HG03064 (cell line): ENCODE measurements around the gene SHISA7.
"Not testable (repeated sequence)": the region's sequence is repeated elsewhere in the genome, so short reads cannot be mapped to it uniquely, and the experiment has no call there.

Experiments used
- ATAC-seq: cut with Tn5 transposase; IDR thresholded peaks from one replicate; pipeline ENCODE4 v1.9.1; 2021; ENCODE audit warnings: low read depth; ENCODE audit not compliant: unreplicated experiment

Gene SHISA7

GRCh38 chr19:55421281-55421680 lies 21.8 kb downstream of the SHISA7 start:
- ATAC-seq, result not testable (repeated sequence)

GRCh38 chr19:55419624-55420236 lies 23.4 kb downstream of the SHISA7 start:
- ATAC-seq, result no peak

- ATAC-seq, result no peak
These were observed 24.0 kb downstream of the SHISA7 start for GRCh38 chr19:55419103-55419502.

- no peak for ATAC-seq
These were observed 24.9 kb downstream of the SHISA7 start for GRCh38 chr19:55418185-55418584.

GRCh38 chr19:55410168-55410567 lies 32.9 kb downstream of the SHISA7 start:
- no peak for ATAC-seq

DNA sequence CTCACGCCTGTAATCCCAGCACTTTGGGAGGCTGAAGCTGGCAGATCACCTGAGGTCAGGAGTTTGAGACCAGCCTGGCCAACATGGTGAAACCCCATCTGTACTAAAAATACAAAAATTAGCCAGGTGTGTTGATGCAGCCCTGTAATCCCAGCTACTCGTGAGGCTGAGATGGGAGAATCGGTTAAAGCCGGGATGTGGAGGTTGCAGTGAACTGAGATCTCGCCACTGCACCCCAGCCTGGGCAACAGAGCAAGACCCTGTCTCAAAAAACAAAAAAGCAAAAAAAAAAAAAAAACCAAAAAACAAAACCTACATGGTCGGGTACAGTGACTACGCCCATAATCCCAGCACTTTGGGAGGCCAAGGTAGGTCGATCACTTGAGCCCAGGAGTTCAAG lies 33.9 kb downstream of the SHISA7 start:
- ATAC-seq, result not testable (repeated sequence)

DNA sequence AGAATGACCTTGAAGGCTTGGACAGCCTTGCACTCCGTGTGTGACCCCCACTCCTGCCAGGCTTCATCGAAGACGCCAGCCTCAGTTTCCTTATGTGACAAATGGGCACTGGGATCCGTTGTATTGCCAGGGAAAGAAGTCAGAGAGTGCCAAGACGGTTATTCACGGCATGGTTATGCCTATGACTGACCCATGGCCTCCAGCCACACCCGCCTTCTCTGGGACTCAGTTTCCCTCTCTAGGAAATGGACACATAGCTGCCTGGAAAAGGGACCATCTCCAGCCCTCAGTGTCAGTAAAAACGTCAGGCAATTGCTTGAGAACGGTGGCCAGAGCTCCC lies 34.6 kb downstream of the SHISA7 start:
- no peak for ATAC-seq

DNA sequence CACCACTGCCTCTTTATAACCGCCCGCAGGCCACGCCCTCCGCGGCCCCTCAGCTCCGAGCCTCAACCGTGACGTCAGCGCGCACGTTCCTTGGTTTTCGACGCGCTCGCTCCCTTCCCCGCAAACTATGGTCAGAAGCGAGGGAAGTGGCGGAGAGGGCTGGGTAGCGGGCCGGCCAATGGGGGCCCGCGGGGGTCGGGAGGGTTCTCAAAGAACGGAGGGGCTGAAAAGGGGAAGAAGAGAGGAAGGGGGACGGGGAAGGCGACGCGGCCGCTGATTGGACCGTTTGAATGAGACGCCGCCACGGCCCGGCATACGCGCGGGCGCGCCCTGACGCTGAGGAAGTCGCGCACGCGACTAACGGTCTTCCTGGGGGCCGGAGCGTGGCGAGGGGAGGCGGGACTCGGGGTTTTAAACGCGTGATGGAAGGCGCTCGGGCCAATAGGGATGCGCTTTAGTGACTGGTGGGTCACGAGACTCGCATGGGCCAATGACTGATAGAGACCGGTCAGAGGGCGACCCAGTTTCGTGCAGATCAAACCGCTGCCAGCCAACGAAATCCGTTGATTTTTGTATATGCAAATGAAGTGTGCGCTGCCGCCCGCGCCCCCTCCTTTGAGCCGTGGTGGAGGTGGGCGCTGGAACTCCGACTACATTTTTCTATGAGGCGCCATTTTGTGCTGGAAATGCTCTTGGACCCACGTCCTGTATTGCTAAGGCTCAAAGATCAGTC lies 35.1 kb downstream of the SHISA7 start:
- ATAC-seq, result peak; percentile 80

GRCh38 chr19:55407550-55407799 lies 35.6 kb downstream of the SHISA7 start, which contains the start of gene UBE2S:
Gene UBE2S, minus strand, starts transcription at chr19:55407788. Its CDS starts 199 bp downstream, at chr19:55407589.
- ATAC-seq, result not testable (repeated sequence)

DNA sequence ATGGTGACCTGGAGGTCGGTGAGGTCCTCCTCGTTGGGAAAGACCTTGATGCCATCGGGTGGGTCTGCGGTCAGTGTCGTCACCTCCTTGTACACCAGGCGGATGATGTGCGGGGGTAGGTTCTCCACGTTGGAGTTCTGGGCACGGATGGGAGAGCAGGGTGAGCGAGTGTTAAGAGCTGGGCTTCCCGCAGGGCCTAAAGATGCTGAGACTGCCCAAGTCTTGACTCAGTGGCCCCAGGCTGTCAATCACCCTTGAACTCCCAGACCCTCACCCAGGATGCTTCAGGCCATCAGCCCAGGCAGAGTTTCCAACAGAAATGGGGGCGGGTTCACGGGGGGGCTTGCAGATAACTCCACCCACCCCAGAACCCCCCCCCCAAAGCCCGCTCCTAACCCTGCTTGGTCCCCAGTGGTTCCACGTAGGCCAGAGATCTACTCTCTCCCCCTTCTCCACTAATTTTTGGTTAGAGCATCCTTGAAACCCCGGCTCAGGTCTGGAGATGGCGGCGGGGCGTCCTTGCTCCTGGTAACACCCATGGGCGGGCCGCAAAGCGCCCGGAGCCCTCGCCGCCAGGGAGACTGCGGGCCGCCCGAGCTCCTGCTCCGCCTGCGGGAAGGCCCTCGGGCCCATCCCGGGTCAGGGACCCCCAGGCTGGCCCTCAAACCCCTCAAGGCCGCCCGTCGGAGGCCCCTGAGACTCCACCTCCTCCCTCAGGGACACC lies 36.1 kb downstream of the SHISA7 start:
- peak; percentile 2 for ATAC-seq

DNA sequence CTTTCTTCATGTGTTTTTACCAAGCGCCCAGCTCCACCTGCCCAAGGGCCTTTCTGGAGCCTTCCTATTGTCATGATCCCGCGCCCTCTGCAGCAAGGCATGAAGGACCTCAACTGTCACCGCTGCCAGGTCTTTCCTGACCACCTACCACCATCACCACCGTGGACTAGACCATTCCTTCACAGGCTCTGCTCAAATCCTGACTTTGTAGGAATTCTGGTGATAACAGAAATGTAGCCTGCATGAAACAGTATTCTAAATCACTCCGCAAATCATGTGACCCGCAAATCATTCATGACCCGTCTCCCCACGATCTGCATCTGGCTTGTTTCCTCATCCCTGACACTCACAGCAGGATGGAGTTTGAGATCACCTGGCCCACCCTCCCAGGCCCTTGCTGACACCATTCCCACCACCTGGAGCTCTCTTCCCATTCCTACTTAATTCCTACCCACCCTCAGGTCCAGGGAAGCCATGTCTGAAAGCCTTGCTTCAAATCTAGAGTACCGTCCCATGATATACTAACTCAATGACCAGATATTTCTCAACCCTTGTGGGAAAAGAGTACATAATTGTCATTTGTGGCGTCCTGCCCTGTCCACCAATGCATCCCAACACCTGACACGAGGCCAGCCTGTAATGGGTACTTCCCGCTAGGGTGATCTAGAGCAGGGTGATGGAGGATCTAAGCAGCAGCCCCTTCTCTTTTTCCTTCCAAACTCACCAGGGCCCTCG lies 36.8 kb downstream of the SHISA7 start:
- no peak for ATAC-seq

DNA sequence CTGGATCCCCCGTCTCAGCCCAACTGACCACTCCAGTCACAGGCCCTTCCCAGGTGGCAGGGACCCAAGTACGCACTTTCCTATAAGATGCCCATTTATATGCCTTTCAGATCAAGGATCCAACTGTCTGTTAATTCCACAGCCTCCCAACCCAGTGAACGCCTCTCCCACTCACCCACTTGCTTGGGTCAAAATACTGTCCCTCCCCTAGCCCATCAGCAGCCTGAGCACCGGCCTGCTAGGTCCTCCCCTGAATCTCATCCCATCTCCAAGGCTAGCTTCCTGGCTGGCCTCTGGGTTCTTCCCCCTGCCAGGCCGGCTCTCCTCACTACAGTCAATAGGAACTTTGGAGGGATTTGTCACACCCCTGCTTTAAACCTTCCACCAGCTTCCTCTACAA lies 37.5 kb downstream of the SHISA7 start:
- ATAC-seq, result no peak

GRCh38 chr19:55402509-55402908 lies 40.6 kb downstream of the SHISA7 start:
- ATAC-seq, result no peak

- ATAC-seq, result not testable (repeated sequence)
These were observed 41.7 kb downstream of the SHISA7 start for GRCh38 chr19:55401390-55401789.

GRCh38 chr19:55400281-55401087 lies 42.6 kb downstream of the SHISA7 start:
- ATAC-seq, result no peak

DNA sequence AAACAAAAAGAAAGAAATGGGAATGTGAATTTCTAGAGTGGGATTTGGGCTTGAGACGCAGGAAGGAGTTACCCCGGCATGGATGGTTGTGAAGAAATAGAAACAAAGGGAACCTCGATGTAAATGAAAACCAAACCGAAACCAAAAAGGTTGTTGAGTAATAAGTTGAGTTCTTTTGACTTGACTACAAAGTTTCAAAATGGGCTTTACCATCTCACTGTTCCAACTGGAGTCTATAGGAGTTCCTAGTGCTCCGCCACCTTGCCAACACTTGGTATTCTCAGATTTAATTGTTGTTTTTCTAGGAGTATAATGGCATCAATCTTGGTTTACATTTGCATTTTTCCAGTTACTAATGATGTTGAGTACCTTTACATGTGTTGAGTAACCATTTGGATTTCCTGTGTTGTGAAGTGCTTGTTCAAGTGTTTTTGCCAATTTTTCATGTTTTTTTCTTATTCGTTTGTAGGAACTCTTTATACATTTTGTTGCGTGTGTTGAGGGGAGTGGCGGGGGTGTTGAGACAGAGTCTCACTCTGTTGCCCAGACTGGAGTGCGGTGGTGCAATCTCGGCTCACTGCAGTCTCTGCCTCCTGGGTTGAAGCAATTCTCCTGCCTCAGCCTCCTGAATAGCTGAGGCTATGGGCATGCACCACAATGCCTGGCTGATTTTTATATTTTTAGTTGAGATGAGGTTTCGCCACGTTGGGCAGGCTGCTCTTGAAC lies 44.7 kb downstream of the SHISA7 start:
- ATAC-seq, result no peak

- ATAC-seq, result no peak
These were observed 50.0 kb downstream of the SHISA7 start for GRCh38 chr19:55392820-55393761.

- no peak for ATAC-seq
These were observed 51.1 kb downstream of the SHISA7 start for GRCh38 chr19:55391702-55392615.
